IMR-90 (cell line): ENCODE data around the gene S1PR5. TPM values are rescaled to one million over a fixed set of nuclear protein-coding genes. Genes with fewer than 3 reads are reported as not detected.
A peak's percentile ranks its signal among the peaks of the same experiment; 100 is the strongest.

Experiments
- ATAC-seq: fragments of 200-7000 bp; cut with Tn5 transposase; 2 replicates; pipeline ENCODE4 v1.9.1; 2020; ENCODE audit warnings: low read depth, mild to moderate bottlenecking, moderate library complexity
- BruUV-seq: library from RNA; stranded (reverse); fragments of 400-500 nt; replicated peaks from 2 replicates; lab custom pipeline; 2021; lab: Mats Ljungman, UMichigan
- CTCF ChIA-PET: fragments of 300-600 bp; formaldehyde crosslinking; extraction: SDS; loops from one replicate; lab custom pipeline; 2021; ENCODE audit warnings: antibody characterized with exemption; lab: Yijun Ruan, JAX
- POLR2A ChIA-PET: fragments of 300-600 bp; sonication (Branson Sonifier 250); formaldehyde crosslinking; loops from one replicate; lab custom pipeline; 2022; ENCODE audit warnings: antibody characterized with exemption; ENCODE audit not compliant: unreplicated experiment; lab: Charles Lee
- DNase-seq: peaks from one replicate; pipeline ENCODE4 v3.0.0; 2013
- H2AFZ ChIP-seq: replicated peaks from 2 replicates; pipeline ENCODE3; 2013; ENCODE audit warnings: low read length, mild to moderate bottlenecking; ENCODE audit not compliant: poor library complexity
- H2AK5ac ChIP-seq: 2 replicates; pipeline ENCODE4 v1.6.1; 2013; ENCODE audit warnings: low read depth, low read length, inconsistent platforms
- H2AK9ac ChIP-seq: replicated peaks from 2 replicates; pipeline ENCODE3; 2013; ENCODE audit warnings: mild to moderate bottlenecking, low read depth, low read length, moderate library complexity; ENCODE audit not compliant: poor library complexity
- H2BK120ac ChIP-seq: 2 replicates; pipeline ENCODE4 v1.6.1; 2013; ENCODE audit warnings: low read depth, low read length, inconsistent platforms
- H2BK15ac ChIP-seq: 3 replicates; pipeline ENCODE4 v1.6.1; 2013; ENCODE audit warnings: low read depth, low read length, inconsistent platforms
- H2BK20ac ChIP-seq: 2 replicates; pipeline ENCODE4 v1.6.1; 2013; ENCODE audit warnings: low read depth, mild to moderate bottlenecking, inconsistent platforms, low read length, moderate library complexity
- H2BK5ac ChIP-seq: 2 replicates; pipeline ENCODE4 v1.6.1; 2013; ENCODE audit warnings: mild to moderate bottlenecking, low read depth, low read length, inconsistent platforms; ENCODE audit not compliant: poor library complexity, severe bottlenecking
- H3K14ac ChIP-seq: replicated peaks from 2 replicates; pipeline ENCODE4 v1.6.1; 2013; ENCODE audit warnings: low read depth, low read length, inconsistent platforms
- H3K18ac ChIP-seq: 2 replicates; pipeline ENCODE4 v1.6.1; 2013; ENCODE audit warnings: low read depth, low read length, control low read depth
- H3K23ac ChIP-seq: 2 replicates; pipeline ENCODE4 v1.6.1; 2013; ENCODE audit warnings: low read depth, low read length, inconsistent platforms
- H3K27ac ChIP-seq: 2 replicates; pipeline ENCODE4 v1.5.1; 2013; ENCODE audit warnings: mild to moderate bottlenecking, control low read depth, low read length; ENCODE audit not compliant: insufficient read depth
- H3K27me3 ChIP-seq: 2 replicates; pipeline ENCODE4 v1.6.1; 2013; ENCODE audit warnings: low read length; ENCODE audit not compliant: control insufficient read depth, insufficient read depth
- H3K36me3 ChIP-seq: 2 replicates; pipeline ENCODE4 v1.6.1; 2013; ENCODE audit warnings: low read length, mixed read lengths; ENCODE audit not compliant: control insufficient read depth, insufficient read depth
- H3K4ac ChIP-seq: 2 replicates; pipeline ENCODE4 v1.6.1; 2013; ENCODE audit warnings: low read depth, low read length, inconsistent platforms
- H3K4me1 ChIP-seq: 2 replicates; pipeline ENCODE4 v1.6.1; 2013; ENCODE audit warnings: low read length, mixed read lengths; ENCODE audit not compliant: control insufficient read depth, insufficient read depth
- H3K4me2 ChIP-seq: 2 replicates; pipeline ENCODE4 v1.6.1; 2013; ENCODE audit warnings: low read depth, mild to moderate bottlenecking, control low read depth, low read length, moderate library complexity
- H3K4me3 ChIP-seq: 2 replicates; pipeline ENCODE4 v1.5.1; 2013; ENCODE audit warnings: low read depth, mild to moderate bottlenecking, control low read depth, low read length, moderate library complexity; ENCODE audit not compliant: insufficient read depth
- H3K56ac ChIP-seq: 2 replicates; pipeline ENCODE4 v1.6.1; 2013; ENCODE audit warnings: low read length, inconsistent platforms; ENCODE audit not compliant: insufficient read depth; ENCODE audit errors: extremely low read depth
- H3K79me1 ChIP-seq, 2 experiments: 2 replicates each; pipeline ENCODE4 v1.6.1; 2013; ENCODE audit warnings: low read length in 2 of 2, inconsistent platforms in 1 of 2, low read depth in 1 of 2
- H3K9ac ChIP-seq: 2 replicates; pipeline ENCODE4 v1.6.1; 2013; ENCODE audit warnings: low read depth, low read length, control low read depth
- H3K9me1 ChIP-seq: 2 replicates; pipeline ENCODE4 v1.6.1; 2013; ENCODE audit warnings: low read length, inconsistent platforms; ENCODE audit not compliant: insufficient read depth
- H3K9me3 ChIP-seq: 2 replicates; pipeline ENCODE4 v1.6.1; 2013; ENCODE audit warnings: low read length; ENCODE audit not compliant: control insufficient read depth, insufficient read depth
- H4K20me1 ChIP-seq: 2 replicates; pipeline ENCODE4 v1.6.1; 2013; ENCODE audit warnings: low read length, inconsistent platforms; ENCODE audit not compliant: insufficient read depth
- H4K5ac ChIP-seq: 2 replicates; pipeline ENCODE4 v1.6.1; 2013; ENCODE audit warnings: mild to moderate bottlenecking, low read depth, low read length, control low read depth
- H4K8ac ChIP-seq, 2 experiments: 2 replicates each; pipeline ENCODE4 v1.6.1; 2013; ENCODE audit warnings: low read depth in 2 of 2, low read length in 2 of 2, control low read depth in 1 of 2, inconsistent platforms in 1 of 2
- H4K91ac ChIP-seq: 2 replicates; pipeline ENCODE4 v1.6.1; 2013; ENCODE audit warnings: low read depth, low read length, inconsistent platforms; ENCODE audit not compliant: insufficient read depth
- CTCF ChIP-seq: conservative IDR thresholded peaks from 2 replicates; pipeline ENCODE4 v1.5.1; 2012; ENCODE audit warnings: mild to moderate bottlenecking, low read depth, low read length, improper control_type of control experiment
- MAZ ChIP-seq: IDR thresholded peaks from 2 replicates; pipeline ENCODE4 v1.6.1; 2012; ENCODE audit warnings: low read depth, mild to moderate bottlenecking, low read length, improper control_type of control experiment, moderate library complexity, borderline replicate concordance
- MXI1 ChIP-seq: IDR thresholded peaks from 2 replicates; pipeline ENCODE4 v1.6.1; 2012; ENCODE audit warnings: low read depth, mild to moderate bottlenecking, low read length, moderate library complexity, borderline replicate concordance
- RAD21 ChIP-seq: IDR thresholded peaks from 2 replicates; pipeline ENCODE4 v1.6.1; 2012; ENCODE audit warnings: low read length, improper control_type of control experiment
- RFX5 ChIP-seq: IDR thresholded peaks from 2 replicates; pipeline ENCODE4 v1.8.0; 2012; ENCODE audit warnings: low read depth, mild to moderate bottlenecking, low read length, moderate library complexity
- SMC3 ChIP-seq: fragments of 150-350 bp; IDR thresholded peaks from 2 replicates; pipeline ENCODE4 v1.6.1; 2016; ENCODE audit warnings: low read depth, mild to moderate bottlenecking, antibody characterized with exemption, low read length, moderate library complexity
- WGBS, 2 experiments: methylation state at CpG; one replicate each; pipeline versions ENCODE4 v1.1.5 to v1.1.7; 2013; ENCODE audit warnings: missing lambda C conversion rate in 2 of 2; ENCODE audit not compliant: insufficient read length in 1 of 2; ENCODE audit errors: extremely low coverage in 2 of 2; 5-methylcytosine and 5-hydroxymethylcytosine counted together
- dilution Hi-C: fragments of 300-500 bp; cut with HindIII; formaldehyde crosslinking; loops from one replicate; pipeline ENCODE4 v1.14.3; 2018; ENCODE audit warnings: low sequenced_read_pairs; ENCODE audit not compliant: unreplicated experiment
- in situ Hi-C: fragments of 300-500 bp; cut with MboI; formaldehyde crosslinking; loops from 3 replicates; pipeline ENCODE4 v1.14.3; 2019; ENCODE audit warnings: low sequenced_read_pairs, inconsistent platforms, mixed read lengths
- intact Hi-C: fragments of 100-400 bp; cut with micrococcal nuclease; formaldehyde crosslinking; loops from 2 replicates; pipeline ENCODE4 v1.10.0; 2022
- polyA plus RNA-seq, 3 experiments: library from polyadenylated mRNA; depleted of rRNA; stranded (reverse); fragments of >200 nt; gene quantifications; 2 replicates each; pipeline ENCODE4 v1.2.3, GENCODE V29; 2012; ENCODE audit warnings: low replicate concordance in 1 of 3
- total RNA-seq: library from RNA; depleted of rRNA; stranded (reverse); fragments of >200 nt; gene quantifications from 2 replicates; pipeline ENCODE4 v1.2.3, GENCODE V29; 2012

S1PR5 gene
- total and polyA plus RNA-seq, 2 of the 4 experiments (the other 2 are of a cell fraction) = 0.36 to 0.55 TPM

- no peaks in the 10 kb centered on the region for H3K9me3 ChIP-seq
- in situ Hi-C loops = no loop called here
- ATAC-seq (peak; percentile 96), DNase-seq (peak; percentile 82)
- no TSS peak for BruUV-seq
- peak overlapping the region; percentile 78 for H3K4me2 ChIP-seq
- H4K91ac ChIP-seq = no peak overlapping the region
- peak overlapping the region; percentile 91 for H2AFZ ChIP-seq
- H4K5ac ChIP-seq = no peak overlapping the region
- H2AK5ac ChIP-seq = no peak overlapping the region
- POLR2A ChIA-PET = no interaction called here
- peak overlapping the region; percentile 31 for H2AK9ac ChIP-seq
- H3K27me3 ChIP-seq = no peaks in the 10 kb centered on the region
- no peak overlapping the region for H3K56ac ChIP-seq
- no peak for TF ChIP-seq SMC3
- TF ChIP-seq RAD21 = 0 out of 2 replicates have a peak, but pooled peaks have one; percentile 13
- TF ChIP-seq CTCF = peak; percentile 49
- TF ChIP-seq MAZ = peak; percentile 41; the same call in 1 of the 2 replicates
- TF ChIP-seq RFX5 = no peak
- no peak for TF ChIP-seq MXI1
- H3K4ac ChIP-seq = no peak overlapping the region
- H3K4me3 ChIP-seq = peak overlapping the region; percentile 36
- no peak overlapping the region for H3K27ac ChIP-seq
- H4K20me1 ChIP-seq = no peaks in the 10 kb centered on the region
- H3K79me1 ChIP-seq = no peaks in the 10 kb centered on the region
- WGBS, 2 experiments = 6% methylated on average over 26 of the region's 36 CpGs; no CpG with 5 or more reads in 1 of the 2 experiments
- dilution Hi-C loops = no loop called here
- no peak overlapping the region for H2BK5ac ChIP-seq
- H3K23ac ChIP-seq = no peak overlapping the region
- peak overlapping the region; percentile 57; the same call in 1 of the 2 replicates for H3K14ac ChIP-seq
- intact Hi-C loops = no loop called here
- 0 out of 2 replicates have a peak, but pooled peaks cover 4% of the 10 kb centered on the region for H3K9me1 ChIP-seq
- H3K18ac ChIP-seq = no peak overlapping the region
- H2BK20ac ChIP-seq = no peak overlapping the region
- peak overlapping the region in 1 of 2 experiments; percentile 70; a peak in 1 of 4 replicates for H4K8ac ChIP-seq
- no peak overlapping the region for H2BK120ac ChIP-seq
- H3K36me3 ChIP-seq = no peaks in the 10 kb centered on the region; the same call in 1 of the 2 replicates
- peaks cover 3% of the 10 kb centered on the region for H3K4me1 ChIP-seq
- CTCF ChIA-PET = interaction anchor here (0.6 to 0.7 kb wide), 5 partner anchors 17 to 297 kb away, joined by 3 to 4 read pairs (median 3); no protein-coding TSS in a partner anchor
- H3K9ac ChIP-seq = no peak overlapping the region
- no peak overlapping the region for H2BK15ac ChIP-seq
These were observed 38.3 kb downstream of the S1PR5 start for GRCh38 chr19:10478903-10479384.
